Uterus (tissue), 2 donors: ENCODE measurements around the gene TANC1.

Experiments used
- POLR2A ChIP-seq, 2 donors: fragments of 450-650 bp; IDR thresholded peaks; one replicate each; pipeline ENCODE4 v1.6.1; 2016; ENCODE audit warnings: antibody characterized with exemption in 2 of 2, mild to moderate bottlenecking in 1 of 2, moderate library complexity in 1 of 2
- TF ChIP-seq, protein P1 (sequence below), 4 experiments: fragments of 200-600 bp in 2 of 4; fragments of 450-650 bp in 2 of 4; sonication (generic) in 2 of 4; IDR thresholded peaks; one replicate each; pipeline ENCODE4 v1.5.1; 2016 to 2019; ENCODE audit warnings: antibody characterized with exemption in 4 of 4, mild to moderate bottlenecking in 2 of 4, moderate library complexity in 1 of 4

DNA sequence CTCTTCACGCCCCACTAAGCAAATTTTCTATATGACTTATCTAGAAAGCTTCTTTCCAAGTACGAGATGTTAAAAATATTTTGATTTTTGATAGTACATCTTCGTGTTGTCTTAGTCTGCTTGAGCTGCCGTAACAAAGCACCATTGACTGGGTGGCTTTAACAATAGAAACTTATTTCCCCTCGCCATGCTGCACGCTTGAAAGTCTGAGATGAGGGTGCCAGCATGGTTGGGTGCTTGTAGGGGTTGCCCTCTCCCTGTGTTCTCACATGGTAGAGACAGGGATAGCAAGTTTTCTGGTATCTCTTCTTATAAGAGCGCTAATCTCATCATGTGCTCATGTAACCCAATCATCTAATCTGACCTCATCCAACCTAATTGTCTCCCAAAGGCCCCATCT lies 106.2 kb downstream of the TANC1 start:
- TF ChIP-seq, protein P1, sequence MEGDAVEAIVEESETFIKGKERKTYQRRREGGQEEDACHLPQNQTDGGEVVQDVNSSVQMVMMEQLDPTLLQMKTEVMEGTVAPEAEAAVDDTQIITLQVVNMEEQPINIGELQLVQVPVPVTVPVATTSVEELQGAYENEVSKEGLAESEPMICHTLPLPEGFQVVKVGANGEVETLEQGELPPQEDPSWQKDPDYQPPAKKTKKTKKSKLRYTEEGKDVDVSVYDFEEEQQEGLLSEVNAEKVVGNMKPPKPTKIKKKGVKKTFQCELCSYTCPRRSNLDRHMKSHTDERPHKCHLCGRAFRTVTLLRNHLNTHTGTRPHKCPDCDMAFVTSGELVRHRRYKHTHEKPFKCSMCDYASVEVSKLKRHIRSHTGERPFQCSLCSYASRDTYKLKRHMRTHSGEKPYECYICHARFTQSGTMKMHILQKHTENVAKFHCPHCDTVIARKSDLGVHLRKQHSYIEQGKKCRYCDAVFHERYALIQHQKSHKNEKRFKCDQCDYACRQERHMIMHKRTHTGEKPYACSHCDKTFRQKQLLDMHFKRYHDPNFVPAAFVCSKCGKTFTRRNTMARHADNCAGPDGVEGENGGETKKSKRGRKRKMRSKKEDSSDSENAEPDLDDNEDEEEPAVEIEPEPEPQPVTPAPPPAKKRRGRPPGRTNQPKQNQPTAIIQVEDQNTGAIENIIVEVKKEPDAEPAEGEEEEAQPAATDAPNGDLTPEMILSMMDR (IDR thresholded peaks at IDR 0.05): no peak
- no peak for TF ChIP-seq POLR2A (IDR thresholded peaks at IDR 0.05)
